IPS DF 6.9 (cell line): ENCODE data around the gene FARS2.

Experiments used
- DNase-seq: peaks from one replicate; pipeline ENCODE4 v3.0.0-alpha.2; 2013; ENCODE audit warnings: low read depth, low spot score
- H3K27ac ChIP-seq: one replicate; pipeline ENCODE4 v1.5.1; 2013; ENCODE audit warnings: low read length, control low read depth
- H3K27me3 ChIP-seq: 2 replicates; pipeline ENCODE4 v1.6.1; 2013; ENCODE audit warnings: mild to moderate bottlenecking, low read length; ENCODE audit not compliant: control insufficient read depth, insufficient read depth
- H3K36me3 ChIP-seq: 2 replicates; pipeline ENCODE4 v1.6.1; 2013; ENCODE audit warnings: low read length; ENCODE audit not compliant: control insufficient read depth, insufficient read depth
- H3K4me1 ChIP-seq: 2 replicates; pipeline ENCODE4 v1.6.1; 2013; ENCODE audit warnings: low read length; ENCODE audit not compliant: control insufficient read depth, insufficient read depth
- H3K4me3 ChIP-seq: 2 replicates; pipeline ENCODE4 v1.5.1; 2013; ENCODE audit warnings: mild to moderate bottlenecking, low read length
- H3K9me3 ChIP-seq: 2 replicates; pipeline ENCODE4 v1.6.1; 2013; ENCODE audit warnings: low read length, inconsistent platforms; ENCODE audit not compliant: control insufficient read depth, insufficient read depth
- WGBS: extraction: QIAGEN DNeasy Blood & Tissue Kit; methylation state at CpG from one replicate; pipeline ENCODE4 v1.1.7; 2013; ENCODE audit warnings: mixed read lengths, missing lambda C conversion rate; ENCODE audit not compliant: insufficient read length, insufficient coverage; 5-methylcytosine and 5-hydroxymethylcytosine counted together

Gene FARS2

DNA sequence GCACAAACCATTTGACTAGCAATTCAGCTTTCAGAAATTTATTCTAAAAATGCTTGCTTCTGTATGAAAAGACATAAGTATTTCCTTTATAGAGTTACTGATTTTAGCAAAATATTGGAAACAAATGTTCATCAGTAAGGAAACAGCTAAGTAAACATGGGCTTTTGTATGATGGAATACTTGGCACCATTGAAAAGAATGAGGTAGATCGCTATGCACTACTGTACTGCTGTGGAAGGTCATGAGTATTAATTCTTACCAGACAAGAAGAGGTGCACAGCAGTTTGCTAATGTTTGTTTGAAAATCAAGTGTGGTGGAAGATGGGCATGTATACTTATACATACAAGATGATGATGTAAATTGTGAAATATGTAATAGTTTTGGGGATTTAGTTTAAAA is 73.0 kb downstream of the FARS2 start:
- Histone ChIP-seq H3K4me1 (no peaks in the 10 kb centered on the region), H3K4me3 (no peak overlapping the region), H3K27ac (no peak overlapping the region), H3K9me3 (no peaks in the 10 kb centered on the region), H3K36me3 (no peaks in the 10 kb centered on the region), H3K27me3 (no peaks in the 10 kb centered on the region)
- WGBS: no CpG with 5 or more reads among the region's 1 CpG
- no peak for DNase-seq

- Histone ChIP-seq H3K27me3 (no peaks in the 10 kb centered on the region), H3K27ac (no peak overlapping the region), H3K4me3 (no peak overlapping the region), H3K4me1 (no peaks in the 10 kb centered on the region), H3K9me3 (no peaks in the 10 kb centered on the region), H3K36me3 (no peaks in the 10 kb centered on the region)
- no peak for DNase-seq
- no CpG with 5 or more reads among the region's 3 CpGs for WGBS
Measured at GRCh38 chr6:5335020-5335419, 73.7 kb downstream of the FARS2 start.

- no CpG with 5 or more reads among the region's 2 CpGs for WGBS
- no peaks in the 10 kb centered on the region for H3K9me3 ChIP-seq
- H3K4me3 ChIP-seq: no peak overlapping the region
- peaks cover 1% of the 10 kb centered on the region; the same call in 1 of the 2 replicates for H3K4me1 ChIP-seq
- no peaks in the 10 kb centered on the region for H3K27me3 ChIP-seq
- H3K27ac ChIP-seq: no peak overlapping the region
- H3K36me3 ChIP-seq: no peaks in the 10 kb centered on the region
- no peak for DNase-seq
Measured at GRCh38 chr6:5337573-5337972, 76.3 kb downstream of the FARS2 start.

GRCh38 chr6:5338177-5338960 is 77.1 kb downstream of the FARS2 start:
- H3K9me3 ChIP-seq: no peaks in the 10 kb centered on the region
- no peak for DNase-seq
- no peaks in the 10 kb centered on the region for H3K36me3 ChIP-seq
- H3K27me3 ChIP-seq: no peaks in the 10 kb centered on the region
- H3K27ac ChIP-seq: no peak overlapping the region
- H3K4me1 ChIP-seq: peaks cover 1% of the 10 kb centered on the region; the same call in 1 of the 2 replicates
- no CpG with 5 or more reads among the region's 10 CpGs for WGBS
- no peak overlapping the region for H3K4me3 ChIP-seq

GRCh38 chr6:5339786-5340185 is 78.5 kb downstream of the FARS2 start:
- Histone ChIP-seq H3K4me1 (peaks cover 1% of the 10 kb centered on the region; the same call in 1 of the 2 replicates), H3K27ac (no peak overlapping the region), H3K4me3 (no peak overlapping the region), H3K27me3 (no peaks in the 10 kb centered on the region), H3K9me3 (no peaks in the 10 kb centered on the region), H3K36me3 (no peaks in the 10 kb centered on the region)
- WGBS: no CpG with 5 or more reads among the region's 3 CpGs
- DNase-seq: no peak

DNA sequence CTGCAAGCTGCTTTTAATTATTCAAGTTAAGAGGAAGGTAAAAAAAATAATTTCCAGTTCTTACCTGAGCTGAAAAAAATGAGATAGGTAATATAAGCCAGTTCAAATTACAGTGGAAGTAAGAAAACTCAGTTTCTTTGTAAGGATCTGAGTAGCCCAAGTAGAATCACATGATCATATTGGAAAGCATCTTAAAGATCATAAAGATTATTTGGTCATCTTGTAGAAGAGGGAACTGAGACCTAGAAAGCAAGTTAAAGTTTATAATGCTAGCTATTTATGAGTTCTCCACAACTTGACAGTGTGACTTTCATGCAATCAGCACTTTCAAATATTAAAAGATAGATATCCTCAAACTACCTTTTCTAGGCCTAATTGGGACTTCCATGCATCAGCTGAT is 80.5 kb downstream of the FARS2 start:
- H3K4me1 ChIP-seq: peaks cover 1% of the 10 kb centered on the region; the same call in 1 of the 2 replicates
- no peaks in the 10 kb centered on the region for H3K36me3 ChIP-seq
- H3K27ac ChIP-seq: no peak overlapping the region
- DNase-seq: no peak
- no peak overlapping the region for H3K4me3 ChIP-seq
- H3K9me3 ChIP-seq: no peaks in the 10 kb centered on the region
- H3K27me3 ChIP-seq: no peaks in the 10 kb centered on the region

- Histone ChIP-seq H3K27me3 (no peaks in the 10 kb centered on the region), H3K9me3 (no peaks in the 10 kb centered on the region), H3K36me3 (no peaks in the 10 kb centered on the region), H3K4me1 (peaks cover 1% of the 10 kb centered on the region; the same call in 1 of the 2 replicates), H3K4me3 (no peak overlapping the region), H3K27ac (no peak overlapping the region)
- no peak for DNase-seq
- WGBS: no CpG with 5 or more reads among the region's 11 CpGs
Measured at GRCh38 chr6:5343998-5344397, 82.7 kb downstream of the FARS2 start.

- Histone ChIP-seq H3K27ac (no peak overlapping the region), H3K4me3 (no peak overlapping the region)
- WGBS: 100% methylated on average over 1 of the region's 6 CpGs
Measured at GRCh38 chr6:5345324-5345723, 84.0 kb downstream of the FARS2 start.

GRCh38 chr6:5351552-5352210 is 90.4 kb downstream of the FARS2 start:
- Histone ChIP-seq H3K4me3 (no peak overlapping the region), H3K27me3 (no peaks in the 10 kb centered on the region), H3K27ac (no peak overlapping the region), H3K9me3 (no peaks in the 10 kb centered on the region), H3K36me3 (no peaks in the 10 kb centered on the region), H3K4me1 (no peaks in the 10 kb centered on the region)
- WGBS: no CpG with 5 or more reads among the region's 6 CpGs
- DNase-seq: no peak

More at GRCh38 chr6:5345324-5345723, 84.0 kb downstream of the FARS2 start:
- H3K27me3 ChIP-seq: no peaks in the 10 kb centered on the region
- no peaks in the 10 kb centered on the region for H3K36me3 ChIP-seq
- H3K4me1 ChIP-seq: peaks cover 1% of the 10 kb centered on the region; the same call in 1 of the 2 replicates
- no peak for DNase-seq
- no peaks in the 10 kb centered on the region for H3K9me3 ChIP-seq

DNA sequence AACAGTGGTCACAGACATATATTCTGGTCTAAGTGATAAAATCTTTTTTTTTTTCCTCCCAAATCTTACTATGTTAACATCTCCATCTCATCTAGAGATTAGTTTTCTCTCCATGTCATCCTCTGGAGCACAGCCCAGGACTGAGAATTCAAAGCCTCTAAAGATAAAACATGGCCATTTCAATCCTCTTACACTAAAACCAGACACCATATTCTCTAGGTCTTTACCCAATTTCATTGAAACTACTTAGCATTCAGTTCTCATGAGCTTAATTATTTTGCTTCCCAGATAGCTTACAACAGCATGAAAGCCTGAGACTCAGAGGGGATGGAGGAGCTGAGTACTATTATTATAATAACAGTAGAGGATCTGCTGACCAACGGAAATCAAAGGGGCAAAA is 92.7 kb downstream of the FARS2 start:
- Histone ChIP-seq H3K4me3 (no peak overlapping the region), H3K27me3 (no peaks in the 10 kb centered on the region), H3K9me3 (no peaks in the 10 kb centered on the region), H3K4me1 (no peaks in the 10 kb centered on the region), H3K36me3 (no peaks in the 10 kb centered on the region), H3K27ac (no peak overlapping the region)
- DNase-seq: no peak
- WGBS: no CpG with 5 or more reads among the region's 1 CpG
